GM18907 (cell line): ENCODE results near the gene EFNA2.

Experiments used
- ATAC-seq: cut with Tn5 transposase; IDR thresholded peaks from one replicate; pipeline ENCODE4 v1.9.1; 2021; ENCODE audit warnings: mild to moderate bottlenecking, moderate library complexity; ENCODE audit not compliant: unreplicated experiment

The EFNA2 gene

DNA sequence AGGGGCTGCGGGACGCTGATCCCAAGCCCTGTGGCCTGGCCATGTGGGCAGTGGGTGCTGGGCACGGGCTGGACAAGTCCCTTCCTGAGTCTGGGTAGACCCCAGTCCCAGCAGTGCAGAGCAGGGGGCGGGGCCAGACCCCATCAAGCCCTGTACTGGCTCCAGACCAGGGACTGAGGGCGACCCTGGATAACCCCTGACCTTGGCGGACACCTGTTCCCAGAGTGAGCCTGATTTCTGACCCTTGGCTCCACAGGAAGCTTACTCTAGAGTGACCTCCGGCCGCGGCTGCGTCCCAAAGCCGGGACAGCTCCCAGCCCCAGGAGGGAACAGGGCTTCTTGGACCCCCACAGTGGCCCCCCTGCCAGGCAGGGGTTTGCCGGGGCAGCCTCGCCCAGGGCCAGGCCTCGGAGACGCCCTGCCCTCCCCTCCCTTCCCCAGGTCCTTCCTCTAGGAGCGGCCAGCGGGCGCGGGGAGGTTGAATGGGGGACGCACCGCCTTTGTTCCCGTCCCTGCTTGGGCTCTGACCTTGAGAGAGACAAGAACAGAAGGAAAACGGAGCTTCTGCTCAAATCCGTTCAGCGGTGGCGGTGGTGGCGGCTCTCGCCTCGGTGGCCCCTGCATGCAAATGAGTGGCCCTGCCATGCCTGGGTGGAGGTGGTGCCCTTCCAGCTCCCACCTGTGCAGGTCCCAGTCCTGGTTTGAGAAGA lies 2.3 kb upstream of the EFNA2 start:
- no peak for ATAC-seq

DNA sequence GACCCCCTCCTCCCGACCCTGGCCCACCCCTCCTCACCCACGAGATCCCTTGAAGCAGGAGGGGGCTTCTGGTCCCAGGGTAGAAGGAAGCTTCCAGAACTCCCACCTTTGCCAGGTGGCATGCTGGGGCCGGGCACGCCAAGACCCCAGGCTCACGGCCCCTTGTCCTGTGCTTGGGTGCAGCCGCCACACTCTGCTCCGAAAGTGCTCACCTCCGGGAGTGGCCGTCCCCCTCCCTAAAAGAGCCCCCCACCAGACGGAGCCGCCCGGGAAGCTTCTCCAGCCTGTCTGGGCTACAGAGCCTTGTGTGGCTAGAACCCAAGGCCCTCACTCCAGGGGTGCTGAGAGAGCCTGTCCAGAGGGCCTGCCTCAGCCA lies 1.8 kb upstream of the EFNA2 start:
- ATAC-seq = no peak

- no peak for ATAC-seq
Measured at GRCh38 chr19:1284293-1284978, 1.2 kb upstream of the EFNA2 start.

DNA sequence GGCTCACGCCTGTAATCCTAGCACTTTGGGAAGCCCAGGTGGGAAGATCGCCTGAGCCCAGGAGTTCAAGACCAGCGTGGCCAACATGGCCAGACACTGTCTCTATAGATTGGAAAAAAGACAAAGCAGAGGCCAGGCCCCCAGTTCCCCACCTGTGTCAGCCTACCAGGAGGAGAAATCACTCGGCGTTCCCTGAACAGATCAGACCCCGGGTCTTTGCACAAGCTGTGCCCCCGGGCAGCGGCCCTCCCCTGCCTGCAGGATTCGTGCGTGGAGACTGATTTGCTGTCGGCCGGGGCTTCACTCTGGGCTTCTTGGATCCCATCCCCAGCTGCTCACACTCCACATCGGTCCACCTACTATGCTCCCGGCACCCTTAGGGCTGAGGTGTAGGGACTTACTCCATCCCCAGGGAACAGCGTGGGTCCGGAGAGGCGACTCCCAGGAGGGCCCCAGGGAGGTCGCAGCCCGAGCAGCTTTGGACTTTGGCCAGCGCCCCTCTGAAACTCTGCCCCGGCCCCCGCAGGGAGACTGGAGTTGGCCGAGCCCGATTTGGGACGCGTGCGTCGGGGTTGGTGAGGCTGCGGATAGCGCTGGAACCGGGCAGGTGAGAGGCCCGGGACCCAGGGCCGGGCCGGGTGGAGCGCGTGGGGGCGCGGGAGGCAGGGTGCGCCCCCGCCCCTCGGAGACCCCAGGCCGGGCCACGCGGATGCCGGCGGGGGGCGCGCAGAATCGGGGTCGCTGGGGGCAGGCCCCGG lies 515 bp upstream of the EFNA2 start:
- ATAC-seq = no peak

- no peak for ATAC-seq
Measured at GRCh38 chr19:1286487-1287353, 1.0 kb downstream of the EFNA2 start.

- ATAC-seq = no peak
Measured at GRCh38 chr19:1287354-1288225, 1.9 kb downstream of the EFNA2 start.

DNA sequence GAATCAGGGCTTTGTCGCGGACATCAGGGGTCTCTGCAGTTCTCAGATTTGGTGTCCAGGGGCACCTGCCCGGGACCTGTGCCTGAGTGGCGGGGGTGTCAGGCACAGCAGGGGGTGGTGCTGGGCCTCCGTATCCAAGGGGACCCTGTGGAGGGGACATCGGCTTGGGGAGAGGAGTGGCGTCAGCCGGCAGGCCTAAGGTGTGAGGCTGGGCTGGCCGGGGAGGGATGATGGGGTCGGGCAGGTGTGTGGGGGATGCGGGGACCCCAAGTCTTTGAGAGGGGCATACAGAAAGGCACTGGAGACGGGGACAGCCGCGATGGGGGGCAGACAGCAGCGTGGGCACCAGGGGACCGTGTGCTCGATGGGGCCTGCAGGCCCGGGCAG lies 2.5 kb downstream of the EFNA2 start:
- ATAC-seq = no peak

- no peak for ATAC-seq
Measured at GRCh38 chr19:1288833-1289685, 3.4 kb downstream of the EFNA2 start.

- ATAC-seq = no peak
Measured at GRCh38 chr19:1289686-1290025, 4.0 kb downstream of the EFNA2 start.

DNA sequence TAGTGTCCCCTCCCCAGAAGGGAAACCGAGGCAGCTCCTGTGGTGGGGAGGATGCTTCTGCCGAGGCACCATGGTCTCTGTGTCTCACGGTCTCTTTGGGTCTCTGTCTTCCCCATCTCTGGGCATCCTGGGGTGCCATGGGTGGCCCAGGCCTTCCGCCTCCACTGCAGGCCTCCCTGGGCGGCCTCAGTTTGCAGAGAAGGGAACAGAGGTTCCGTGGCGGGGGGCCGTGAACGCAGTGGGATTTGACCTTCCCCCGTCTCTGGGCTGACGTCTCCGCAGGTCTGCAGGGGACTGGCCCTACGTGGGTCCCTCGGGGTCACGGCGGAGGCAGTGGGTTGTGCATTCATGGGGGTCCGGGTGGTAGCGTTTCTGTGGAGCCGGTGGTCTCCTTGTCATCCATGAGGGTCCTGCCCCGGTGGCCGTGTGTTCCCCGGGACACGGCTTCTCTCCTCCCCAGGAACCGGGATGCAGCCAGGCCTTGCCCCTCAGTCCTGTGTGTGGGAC lies 4.6 kb downstream of the EFNA2 start:
- ATAC-seq = no peak

GRCh38 chr19:1290703-1291651 lies 5.3 kb downstream of the EFNA2 start:
- no peak for ATAC-seq

DNA sequence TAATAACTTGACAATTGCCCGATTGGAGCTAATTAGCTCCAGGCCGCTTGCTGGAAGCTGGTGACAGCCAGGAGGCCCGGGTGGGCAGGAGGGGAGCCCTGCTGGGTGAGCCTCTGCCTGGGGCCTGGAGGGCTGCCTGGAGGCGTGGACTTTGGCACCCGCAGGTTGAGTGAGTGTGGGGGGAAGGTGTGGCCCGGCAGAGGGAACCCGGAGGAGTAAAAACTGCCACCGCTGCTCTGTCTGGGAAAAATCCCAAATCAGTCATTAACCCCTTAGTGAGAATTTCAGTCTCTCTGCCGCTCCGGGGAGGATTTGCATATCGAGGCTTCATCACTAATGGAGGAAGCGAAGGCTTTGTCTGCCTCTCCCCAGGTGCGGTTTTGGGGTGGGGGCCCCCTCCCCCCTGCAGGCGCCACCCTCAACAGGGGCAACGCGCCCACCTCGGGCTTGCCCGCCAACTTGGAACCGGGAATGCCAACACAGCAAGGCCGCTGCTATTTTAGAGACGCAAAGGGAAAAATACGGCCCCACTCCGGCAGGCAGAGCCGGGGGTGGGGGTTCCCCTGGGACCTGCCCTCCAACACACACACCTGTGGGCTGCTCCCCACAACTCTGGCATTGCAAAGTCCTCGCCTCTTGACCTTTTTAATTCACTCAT lies 6.2 kb downstream of the EFNA2 start:
- ATAC-seq = no peak

DNA sequence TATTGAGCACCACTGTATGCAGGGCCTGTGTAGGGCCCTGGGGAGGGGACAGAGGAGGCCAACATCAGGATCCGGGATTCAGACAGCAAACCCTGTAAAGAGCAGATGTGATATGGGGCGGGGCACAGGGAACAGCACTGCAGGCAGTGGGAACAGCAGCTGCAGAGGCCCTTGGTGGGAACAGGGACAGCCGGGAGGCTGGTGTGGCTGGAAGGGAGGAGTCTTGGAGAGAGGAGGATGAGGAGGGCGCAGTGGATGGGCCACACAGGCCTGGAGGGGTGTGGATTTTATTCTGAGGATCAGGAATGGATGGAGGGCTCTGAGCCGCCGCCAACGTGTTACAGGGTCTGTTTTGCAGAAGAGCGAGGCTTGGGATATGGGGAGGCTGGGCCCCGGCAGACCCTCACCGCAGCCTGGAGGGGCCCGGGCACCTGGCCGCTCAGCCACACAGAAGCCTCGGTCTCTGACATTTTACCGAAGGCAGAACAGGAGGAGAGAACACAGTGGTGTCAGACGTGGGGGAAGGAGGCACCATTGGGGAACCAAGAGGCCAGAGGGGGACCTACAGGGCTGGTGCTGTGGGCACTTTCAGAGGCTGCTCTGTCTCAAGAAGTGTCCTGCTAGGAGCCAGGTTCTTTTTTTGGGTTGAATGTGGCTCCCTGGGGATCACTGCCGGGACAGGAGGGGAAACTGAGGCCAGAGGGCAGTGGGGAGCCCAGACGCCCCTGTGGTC lies 6.9 kb downstream of the EFNA2 start:
- no peak for ATAC-seq

- ATAC-seq = no peak
Measured at GRCh38 chr19:1293782-1294604, 8.3 kb downstream of the EFNA2 start.

DNA sequence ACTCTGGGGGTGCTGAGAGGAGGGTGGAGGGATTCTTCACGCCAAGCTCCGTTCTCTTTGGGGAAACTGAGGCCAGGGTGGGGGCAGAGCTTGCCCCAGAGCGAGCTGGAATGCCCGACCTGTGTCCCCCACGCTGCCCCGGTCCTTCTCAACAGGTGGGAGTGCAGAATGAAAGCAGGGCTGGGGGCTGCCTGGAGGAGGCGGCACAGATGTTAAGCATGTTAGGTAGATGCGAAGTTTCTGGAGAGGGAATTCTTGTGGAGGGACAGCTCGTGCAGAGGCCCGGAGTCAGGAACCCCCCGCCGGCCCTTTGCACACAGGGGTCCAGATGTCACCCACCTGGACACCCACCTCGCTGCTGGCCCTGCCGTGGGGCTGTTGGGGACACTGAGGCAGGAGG lies 9.0 kb downstream of the EFNA2 start:
- no peak for ATAC-seq
